Trophoblast cell (in vitro differentiated cells and primary cell): Measurements from ENCODE around the gene KIRREL3.

Source experiments
- DNase-seq, 2 donors: peaks; one replicate each; pipeline ENCODE4 v3.0.0-alpha.2; 2016
- H2AFZ ChIP-seq: 2 replicates; pipeline ENCODE4 v1.6.1; 2013; ENCODE audit warnings: low read length, moderate library complexity, mild to moderate bottlenecking; ENCODE audit not compliant: insufficient read depth, poor library complexity
- H2AK5ac ChIP-seq: 2 replicates; pipeline ENCODE4 v1.6.1; 2013; ENCODE audit warnings: mild to moderate bottlenecking, low read length
- H2BK120ac ChIP-seq: 2 replicates; pipeline ENCODE4 v1.6.1; 2013; ENCODE audit warnings: low read length, mild to moderate bottlenecking, moderate library complexity; ENCODE audit not compliant: insufficient read depth, poor library complexity
- H2BK12ac ChIP-seq: 2 replicates; pipeline ENCODE4 v1.6.1; 2013; ENCODE audit warnings: mild to moderate bottlenecking, low read length, moderate library complexity
- H2BK5ac ChIP-seq: 2 replicates; pipeline ENCODE4 v1.6.1; 2013; ENCODE audit warnings: low read length, low read depth, moderate library complexity, mild to moderate bottlenecking; ENCODE audit not compliant: poor library complexity
- H3K14ac ChIP-seq: 2 replicates; pipeline ENCODE4 v1.6.1; 2013; ENCODE audit warnings: mild to moderate bottlenecking, low read length
- H3K18ac ChIP-seq: 2 replicates; pipeline ENCODE4 v1.6.1; 2013; ENCODE audit warnings: mild to moderate bottlenecking, low read length
- H3K23ac ChIP-seq: 2 replicates; pipeline ENCODE4 v1.6.1; 2013; ENCODE audit warnings: low read length
- H3K27ac ChIP-seq: 2 replicates; pipeline ENCODE4 v1.5.1; 2013; ENCODE audit warnings: low read depth, mild to moderate bottlenecking, inconsistent platforms, low read length, moderate library complexity
- H3K27me3 ChIP-seq: 2 replicates; pipeline ENCODE4 v1.6.1; 2013; ENCODE audit warnings: inconsistent platforms, mild to moderate bottlenecking, low read length, moderate library complexity; ENCODE audit not compliant: insufficient read depth
- H3K36me3 ChIP-seq, 2 experiments: 1 replicate in 1 of 2; 2 replicates in 1 of 2; pipeline ENCODE4 v1.6.1; 2013; ENCODE audit warnings: low read length in 2 of 2, mild to moderate bottlenecking in 2 of 2, moderate library complexity in 1 of 2; ENCODE audit not compliant: insufficient read depth in 2 of 2, control insufficient read depth in 1 of 2
- H3K4ac ChIP-seq: 2 replicates; pipeline ENCODE4 v1.6.1; 2013; ENCODE audit warnings: low read depth, mild to moderate bottlenecking, low read length, moderate library complexity
- H3K4me1 ChIP-seq, 2 experiments: 1 replicate in 1 of 2; 2 replicates in 1 of 2; pipeline ENCODE4 v1.6.1; 2013; ENCODE audit warnings: low read length in 2 of 2, mild to moderate bottlenecking in 2 of 2, moderate library complexity in 1 of 2; ENCODE audit not compliant: insufficient read depth in 2 of 2, control insufficient read depth in 1 of 2
- H3K4me2 ChIP-seq: 2 replicates; pipeline ENCODE4 v1.6.1; 2013; ENCODE audit warnings: inconsistent platforms, mild to moderate bottlenecking, low read length, moderate library complexity
- H3K4me3 ChIP-seq: 2 replicates; pipeline ENCODE4 v1.5.1; 2013; ENCODE audit warnings: mild to moderate bottlenecking, low read depth, low read length, inconsistent platforms
- H3K79me1 ChIP-seq: one replicate; pipeline ENCODE4 v1.6.1; 2013; ENCODE audit warnings: low read length
- H3K79me2 ChIP-seq: 2 replicates; pipeline ENCODE4 v1.6.1; 2013; ENCODE audit warnings: low read length, mild to moderate bottlenecking; ENCODE audit not compliant: control insufficient read depth, insufficient read depth, poor library complexity
- H3K9ac ChIP-seq: 2 replicates; pipeline ENCODE4 v1.6.1; 2013; ENCODE audit warnings: mild to moderate bottlenecking, low read length
- H3K9me3 ChIP-seq: 2 replicates; pipeline ENCODE4 v1.6.1; 2013; ENCODE audit warnings: low read depth, mild to moderate bottlenecking, control low read depth, inconsistent platforms, low read length; ENCODE audit not compliant: insufficient read depth
- H4K12ac ChIP-seq: 2 replicates; pipeline ENCODE4 v1.6.1; 2013; ENCODE audit warnings: low read depth, mild to moderate bottlenecking, low read length, moderate library complexity
- H4K8ac ChIP-seq: 2 replicates; pipeline ENCODE4 v1.6.1; 2013; ENCODE audit warnings: low read depth, mild to moderate bottlenecking, low read length, moderate library complexity
- H4K91ac ChIP-seq: one replicate; pipeline ENCODE4 v1.6.1; 2013; ENCODE audit warnings: low read depth, mild to moderate bottlenecking, low read length, moderate library complexity
- WGBS: extraction: QIAGEN DNeasy Blood & Tissue Kit; methylation state at CpG from one replicate; pipeline ENCODE4 v1.1.7; 2013; ENCODE audit warnings: missing lambda C conversion rate; ENCODE audit not compliant: insufficient read length, insufficient coverage; ENCODE audit errors: extremely low coverage; 5-methylcytosine and 5-hydroxymethylcytosine counted together

KIRREL3 gene

GRCh38 chr11:126662035-126662790, 338.4 kb downstream of the KIRREL3 start:
- Histone ChIP-seq H3K14ac (no peak overlapping the region), H2AK5ac (no peak overlapping the region), H2BK12ac (no peak overlapping the region), H3K36me3 (no peaks in the 10 kb centered on the region), H4K12ac (no peak overlapping the region), H3K4me2 (no peak overlapping the region), H2AFZ (no peak overlapping the region), H3K27me3 (no peaks in the 10 kb centered on the region), H3K4me1 (no peaks in the 10 kb centered on the region), H3K23ac (no peak overlapping the region), H3K79me1 (no peaks in the 10 kb centered on the region), H3K4ac (no peak overlapping the region), H3K4me3 (no peak overlapping the region), H3K79me2 (no peaks in the 10 kb centered on the region), H2BK5ac (no peak overlapping the region), H3K9ac (no peak overlapping the region), H3K18ac (no peak overlapping the region), H3K9me3 (no peaks in the 10 kb centered on the region), H4K8ac (no peak overlapping the region), H3K27ac (no peak overlapping the region), H2BK120ac (no peak overlapping the region), H4K91ac (no peak overlapping the region)
- no CpG with 5 or more reads among the region's 8 CpGs for WGBS
- DNase-seq, result no peak

- Histone ChIP-seq H3K9ac (no peak overlapping the region), H3K27ac (no peak overlapping the region), H2AK5ac (no peak overlapping the region), H2BK120ac (no peak overlapping the region), H3K4me1 (no peaks in the 10 kb centered on the region), H4K12ac (no peak overlapping the region), H3K18ac (no peak overlapping the region), H4K91ac (no peak overlapping the region), H3K4me2 (no peak overlapping the region), H3K27me3 (no peaks in the 10 kb centered on the region), H2BK12ac (no peak overlapping the region), H3K14ac (no peak overlapping the region), H3K36me3 (no peaks in the 10 kb centered on the region), H2AFZ (no peak overlapping the region), H3K4me3 (no peak overlapping the region), H3K23ac (no peak overlapping the region), H3K79me2 (no peaks in the 10 kb centered on the region), H3K4ac (no peak overlapping the region), H3K9me3 (no peaks in the 10 kb centered on the region), H2BK5ac (no peak overlapping the region), H3K79me1 (no peaks in the 10 kb centered on the region), H4K8ac (no peak overlapping the region)
- no peak for DNase-seq
- WGBS, result no CpG with 5 or more reads among the region's 2 CpGs
Measured at GRCh38 chr11:126660761-126661425, 339.7 kb downstream of the KIRREL3 start.

GRCh38 chr11:126660321-126660720, 340.2 kb downstream of the KIRREL3 start:
- H3K9me3 ChIP-seq, result no peaks in the 10 kb centered on the region
- H3K4me1 ChIP-seq, result no peaks in the 10 kb centered on the region
- no peaks in the 10 kb centered on the region for H3K36me3 ChIP-seq
- H3K4ac ChIP-seq, result no peak overlapping the region
- no peak overlapping the region for H2BK120ac ChIP-seq
- no peak overlapping the region for H3K4me2 ChIP-seq
- no peak overlapping the region for H3K14ac ChIP-seq
- H4K12ac ChIP-seq, result no peak overlapping the region
- H3K4me3 ChIP-seq, result no peak overlapping the region
- no peaks in the 10 kb centered on the region for H3K79me2 ChIP-seq
- no peak overlapping the region for H3K27ac ChIP-seq
- no peak overlapping the region for H2BK5ac ChIP-seq
- WGBS, result no CpG with 5 or more reads among the region's 5 CpGs
- H3K18ac ChIP-seq, result no peak overlapping the region
- no peak overlapping the region for H3K9ac ChIP-seq
- no peaks in the 10 kb centered on the region for H3K79me1 ChIP-seq
- DNase-seq, result no peak
- H3K27me3 ChIP-seq, result no peaks in the 10 kb centered on the region
- no peak overlapping the region for H2AFZ ChIP-seq
- no peak overlapping the region for H4K91ac ChIP-seq
- no peak overlapping the region for H2AK5ac ChIP-seq
- no peak overlapping the region for H3K23ac ChIP-seq
- no peak overlapping the region for H4K8ac ChIP-seq
- no peak overlapping the region for H2BK12ac ChIP-seq

- Histone ChIP-seq H3K9ac (no peak overlapping the region), H3K4ac (no peak overlapping the region), H3K4me1 (no peaks in the 10 kb centered on the region), H3K18ac (no peak overlapping the region), H2BK5ac (no peak overlapping the region), H3K27ac (no peak overlapping the region), H2AK5ac (no peak overlapping the region), H4K8ac (no peak overlapping the region), H4K91ac (no peak overlapping the region), H3K4me3 (no peak overlapping the region), H3K36me3 (no peaks in the 10 kb centered on the region), H3K9me3 (no peaks in the 10 kb centered on the region), H3K79me2 (no peaks in the 10 kb centered on the region), H2BK120ac (no peak overlapping the region), H2AFZ (no peak overlapping the region), H4K12ac (no peak overlapping the region), H3K79me1 (no peaks in the 10 kb centered on the region), H3K27me3 (no peaks in the 10 kb centered on the region), H3K14ac (no peak overlapping the region), H2BK12ac (no peak overlapping the region), H3K23ac (no peak overlapping the region), H3K4me2 (no peak overlapping the region)
- DNase-seq, result no peak
- WGBS, result no CpG with 5 or more reads among the region's 6 CpGs
Measured at GRCh38 chr11:126658306-126659056, 342.1 kb downstream of the KIRREL3 start.
